Activated CD8-positive, alpha-beta memory T cell treated with anti-CD3 and anti-CD28 coated beads for 1 hour (primary cell): Measurements from ENCODE around the gene ACTR3.
"Not testable (repeated sequence)": the region's sequence is repeated elsewhere in the genome, so short reads cannot be mapped to it uniquely, and the experiment has no call there.

Source experiments
- DNase-seq, 2 donors: peaks; one replicate each; pipeline ENCODE4 v3.0.0-alpha.2; 2020; ENCODE audit warnings: low read depth in 1 of 2; ENCODE audit errors: extremely low read depth in 1 of 2

Gene ACTR3

DNA sequence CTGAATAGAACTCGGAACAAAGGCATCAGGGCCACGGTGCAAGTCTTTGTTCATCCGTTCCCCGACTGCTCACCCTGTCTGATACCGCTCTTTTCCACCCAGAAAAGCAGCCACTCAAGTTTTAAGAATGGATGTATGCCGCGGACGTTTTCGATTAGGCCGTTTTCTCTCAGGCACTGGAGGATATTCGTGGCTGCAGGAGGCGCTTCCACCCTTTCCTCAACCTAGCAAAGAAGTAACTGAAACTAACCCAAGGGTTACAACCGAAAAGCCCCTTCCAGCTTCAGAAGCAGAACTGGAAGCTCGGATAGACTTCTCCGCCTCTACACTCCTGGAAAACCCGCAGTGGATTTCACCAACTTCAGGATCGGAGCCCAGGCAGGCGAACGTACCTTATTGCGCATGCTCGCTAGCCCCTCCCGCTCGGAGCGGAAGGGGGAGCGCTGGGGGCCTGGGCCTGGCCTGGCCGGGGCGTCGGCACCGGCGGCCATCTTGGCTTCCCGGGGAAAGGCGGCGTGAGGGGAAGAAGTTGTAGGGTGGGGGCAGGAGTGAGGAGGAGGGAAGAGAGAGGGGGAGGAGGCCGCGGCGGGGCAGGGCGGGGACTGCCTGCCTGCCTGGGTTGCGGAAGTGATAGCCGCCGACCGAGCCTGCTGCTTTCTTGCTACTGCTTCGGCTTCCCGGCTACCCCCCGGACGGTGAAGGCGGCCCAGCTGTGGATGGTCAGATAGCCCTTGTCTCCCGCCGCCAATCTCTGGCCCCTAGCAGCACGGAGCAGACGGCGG is at the start of gene ACTR3:
Gene ACTR3 (plus strand): TSS at position 619 of the 782 bp plus-strand sequence. CDS start 191 bp downstream, outside the sequence.
- peak; percentile 95 to 96 for DNase-seq

DNA sequence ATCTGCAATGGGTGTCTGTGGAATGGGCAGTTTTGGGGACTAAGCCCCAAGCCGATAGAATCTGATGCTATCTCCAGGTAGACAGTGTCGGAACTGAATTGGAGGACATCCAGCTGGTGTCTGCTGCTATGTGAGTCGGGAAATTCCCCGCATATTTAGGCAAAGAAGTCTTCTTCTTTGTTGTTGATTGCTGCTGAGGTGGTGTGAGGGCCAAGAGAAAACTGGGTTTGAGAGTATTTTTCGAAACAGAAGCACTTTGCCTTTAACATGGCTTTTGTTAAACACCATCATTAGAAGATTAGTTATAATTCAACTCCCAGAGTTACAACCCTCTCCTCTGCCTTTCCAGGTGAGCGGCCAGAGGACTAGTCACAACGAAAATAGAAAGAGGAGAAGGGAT is 49.4 kb upstream of the ACTR3 start:
- DNase-seq, result no peak

DNA sequence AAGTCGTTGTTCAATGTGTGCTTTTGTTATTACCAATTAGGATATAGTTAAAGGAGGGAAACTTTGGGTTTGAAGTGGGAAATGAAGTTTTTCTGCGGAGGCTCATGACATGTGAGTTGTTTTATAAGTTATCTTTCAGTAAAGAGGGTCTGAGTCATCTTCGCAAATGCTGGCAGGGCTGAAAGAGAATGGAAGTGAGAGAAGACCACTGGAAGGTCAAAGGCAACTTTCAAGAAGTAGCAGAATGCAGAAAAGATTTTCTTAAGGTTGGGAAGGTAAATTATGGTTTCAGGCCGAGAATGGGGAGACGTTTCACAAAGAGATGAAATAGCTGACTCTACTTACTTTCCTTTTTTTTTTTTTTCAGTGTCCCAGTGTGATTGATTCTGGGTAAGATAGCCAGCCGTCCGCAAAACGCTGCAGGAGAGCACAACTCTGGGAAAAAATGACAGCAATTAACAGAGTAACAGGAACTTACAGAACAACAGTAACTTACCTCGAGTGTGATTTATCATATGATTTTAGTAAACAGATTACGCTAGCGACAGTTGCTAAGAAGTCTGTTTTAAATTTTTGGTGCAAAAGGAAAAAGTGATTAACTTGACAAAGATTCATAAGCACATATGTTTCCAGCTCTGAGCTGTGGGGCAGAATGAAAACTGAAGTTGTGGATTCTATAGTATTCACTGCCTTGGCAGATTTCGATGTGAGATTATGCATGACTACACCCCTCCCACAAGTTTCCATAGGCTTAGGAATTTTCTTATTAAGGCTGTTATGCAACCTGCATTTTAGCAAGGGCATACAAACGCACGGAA is 46.8 kb upstream of the ACTR3 start:
- DNase-seq, result no peak

DNA sequence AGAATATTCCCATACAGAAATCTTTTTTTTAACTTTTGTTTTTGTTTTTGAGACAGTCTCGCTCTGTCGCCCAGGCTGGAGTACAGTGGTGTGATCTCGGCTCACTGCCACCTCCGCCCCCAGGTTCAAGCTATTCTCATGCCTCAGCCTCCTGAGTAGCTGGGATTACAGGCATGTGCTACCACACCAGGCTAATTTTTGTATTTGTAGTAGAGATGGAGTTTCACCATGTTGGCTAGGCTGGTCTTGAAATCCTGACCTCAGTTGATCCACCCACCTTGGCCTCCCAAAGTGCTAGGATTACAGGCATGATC is 46.2 kb upstream of the ACTR3 start:
- DNase-seq, result not testable (repeated sequence)

DNA sequence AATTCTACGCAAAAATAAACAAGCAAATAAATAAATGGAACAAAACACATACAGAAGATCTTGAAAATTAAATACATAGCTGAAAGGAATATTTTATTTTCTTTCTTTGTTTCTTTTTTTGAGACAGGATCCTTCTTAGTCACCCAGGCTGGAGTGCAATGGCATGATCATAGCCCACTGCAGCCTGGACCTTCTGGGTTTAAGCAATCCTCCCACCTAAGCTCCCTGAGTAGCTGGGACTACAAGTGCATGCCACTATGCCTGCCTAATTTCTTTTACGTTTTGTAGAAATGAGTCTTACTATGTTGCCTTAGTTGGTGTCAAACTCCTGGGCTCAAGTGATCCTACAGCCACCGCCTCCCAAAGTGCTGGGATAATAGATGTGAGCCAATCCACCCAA is 44.6 kb upstream of the ACTR3 start:
- DNase-seq, result no peak

DNA sequence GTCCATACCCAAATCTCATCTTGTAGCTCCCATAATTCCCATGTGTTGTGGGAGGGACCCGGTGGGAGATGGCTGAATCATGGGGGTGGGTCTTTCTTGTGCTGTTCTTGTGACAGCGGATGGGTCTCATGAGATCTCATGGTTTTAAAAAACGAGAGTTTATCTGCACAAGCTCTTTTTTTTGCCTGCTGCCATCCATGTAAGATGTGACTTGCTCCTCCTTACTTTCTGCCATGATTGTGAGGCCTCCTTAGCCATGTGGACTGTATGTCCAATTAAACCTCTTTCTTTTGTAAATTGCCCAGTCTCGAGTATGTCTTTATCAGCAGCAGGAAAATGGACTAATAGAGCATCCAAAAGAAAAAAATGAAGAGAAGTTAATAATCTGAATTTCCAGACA is 44.1 kb upstream of the ACTR3 start:
- not testable (repeated sequence) for DNase-seq

DNA sequence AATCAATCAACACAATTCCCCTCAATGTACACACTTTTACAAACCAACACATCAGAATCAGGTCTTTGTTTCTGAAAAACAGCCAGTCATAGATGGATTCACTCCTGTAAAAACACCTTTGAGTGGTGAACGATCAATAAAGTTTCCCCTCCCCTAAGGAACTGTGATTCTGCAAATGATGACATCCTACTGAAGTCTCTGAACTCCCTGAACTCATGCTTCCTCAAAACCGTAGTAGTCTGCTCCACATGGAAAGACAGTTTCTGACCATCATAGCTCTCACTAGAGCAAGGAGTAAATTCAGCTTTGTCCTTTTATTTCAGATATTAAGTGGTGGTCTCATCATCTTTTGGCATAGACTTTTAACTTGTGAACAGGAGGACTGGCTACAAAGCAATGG is 43.5 kb upstream of the ACTR3 start:
- no peak for DNase-seq

DNA sequence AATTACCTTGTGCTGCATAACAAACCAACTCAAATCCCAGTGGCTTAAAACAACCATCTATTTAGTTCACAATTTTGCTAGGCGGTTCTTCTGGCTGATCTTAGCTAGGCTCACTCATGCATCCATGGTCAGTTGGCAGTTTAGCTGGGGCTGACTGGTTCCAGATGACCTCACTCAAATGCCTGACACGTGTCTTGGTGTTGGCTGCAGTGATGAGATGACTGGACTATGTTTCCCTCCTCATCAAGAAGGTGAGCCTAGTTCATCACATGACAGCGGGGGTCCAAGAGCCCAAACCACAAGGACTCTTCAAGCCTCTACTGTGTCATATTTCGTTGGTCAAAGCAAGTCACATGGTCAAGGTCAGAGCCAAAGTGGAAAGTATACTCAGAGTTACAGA is 42.7 kb upstream of the ACTR3 start:
- no peak for DNase-seq

DNA sequence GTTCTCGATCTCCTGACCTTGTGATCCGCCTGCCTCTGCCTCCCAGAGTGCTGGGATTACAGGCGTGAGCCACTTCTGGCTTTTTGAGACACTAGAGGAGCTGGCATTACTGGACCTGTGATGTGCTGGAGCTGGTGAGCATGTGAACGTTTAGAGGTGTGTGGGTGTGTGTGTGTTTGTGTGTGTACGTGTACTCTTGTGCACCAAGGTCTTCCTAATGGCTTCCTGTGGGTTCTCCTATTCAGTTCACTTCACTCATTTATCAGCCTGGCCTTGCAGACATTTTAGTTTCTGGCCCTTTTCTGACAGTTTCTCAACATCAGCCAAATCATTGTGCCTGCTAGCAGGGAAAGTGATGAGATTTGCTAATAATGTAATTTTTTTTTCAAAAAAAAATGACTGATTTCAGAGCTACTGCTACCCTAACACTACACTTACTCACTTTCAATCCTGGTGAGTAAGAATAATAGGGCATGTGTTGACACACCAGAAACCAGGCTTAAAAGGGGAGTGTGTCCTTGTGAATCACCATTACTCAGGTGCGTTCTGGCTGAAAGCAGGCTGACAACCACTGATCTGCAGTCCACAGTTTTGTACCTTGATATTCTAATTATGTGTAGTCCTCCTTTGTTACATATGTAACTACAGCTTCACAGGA is 41.0 kb upstream of the ACTR3 start:
- no peak for DNase-seq

DNA sequence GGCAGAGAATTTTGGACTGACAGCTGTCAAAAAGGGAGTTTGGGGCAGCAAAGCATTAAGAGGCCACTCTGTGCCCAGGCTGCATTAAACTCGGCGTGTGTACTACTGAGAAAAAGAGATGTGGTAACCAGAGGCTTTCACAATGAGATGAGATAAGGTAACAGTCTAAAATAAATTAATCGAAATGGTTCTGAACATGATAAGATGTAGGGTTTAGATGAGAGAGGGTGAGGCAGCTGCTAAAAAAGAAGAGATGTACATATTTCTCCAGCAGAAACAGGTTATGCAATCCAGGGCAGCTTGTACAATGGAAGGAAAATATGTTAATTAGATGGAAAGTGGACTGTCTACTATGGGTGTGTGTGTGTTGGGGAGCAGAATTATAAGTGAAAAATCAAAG is 39.2 kb upstream of the ACTR3 start:
- DNase-seq, result no peak

DNA sequence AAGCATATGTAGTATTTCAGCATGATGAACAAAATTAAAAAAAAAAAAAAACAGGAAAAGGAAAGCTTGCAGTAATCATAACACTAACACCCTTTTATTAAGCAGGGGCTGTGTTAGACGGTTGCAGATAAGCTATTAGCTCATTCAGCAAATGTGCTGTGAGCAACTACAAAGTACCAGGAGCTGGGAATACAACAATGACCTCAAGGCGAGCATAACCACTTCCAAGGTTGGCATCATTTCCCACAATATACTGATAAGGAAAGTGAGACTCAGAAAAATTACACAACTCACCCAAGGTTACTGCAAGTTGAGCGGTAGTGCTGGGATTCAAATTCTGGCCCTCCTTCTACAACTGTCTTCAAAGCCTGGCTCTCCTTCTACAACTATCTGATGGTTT is 38.2 kb upstream of the ACTR3 start:
- no peak for DNase-seq

DNA sequence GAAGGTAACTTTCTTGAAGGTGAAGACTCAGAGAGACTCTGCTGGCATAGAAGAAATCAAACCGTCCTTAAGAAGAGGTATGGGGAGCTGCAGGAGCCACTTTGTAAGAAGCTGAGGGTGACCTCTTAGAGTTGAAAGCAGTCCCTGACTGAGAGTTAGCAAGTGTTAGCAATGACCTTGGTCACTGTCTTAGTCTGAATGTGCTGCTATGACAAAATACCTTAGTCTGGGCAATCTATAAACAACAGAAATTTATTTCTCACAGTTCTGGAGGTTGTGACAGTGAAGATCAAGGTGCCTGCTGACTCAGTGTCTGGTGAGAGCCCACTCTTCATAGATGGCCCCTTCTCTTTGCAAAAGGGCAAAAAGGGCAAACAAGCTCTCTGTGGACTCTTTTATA is 35.7 kb upstream of the ACTR3 start:
- DNase-seq, result no peak

DNA sequence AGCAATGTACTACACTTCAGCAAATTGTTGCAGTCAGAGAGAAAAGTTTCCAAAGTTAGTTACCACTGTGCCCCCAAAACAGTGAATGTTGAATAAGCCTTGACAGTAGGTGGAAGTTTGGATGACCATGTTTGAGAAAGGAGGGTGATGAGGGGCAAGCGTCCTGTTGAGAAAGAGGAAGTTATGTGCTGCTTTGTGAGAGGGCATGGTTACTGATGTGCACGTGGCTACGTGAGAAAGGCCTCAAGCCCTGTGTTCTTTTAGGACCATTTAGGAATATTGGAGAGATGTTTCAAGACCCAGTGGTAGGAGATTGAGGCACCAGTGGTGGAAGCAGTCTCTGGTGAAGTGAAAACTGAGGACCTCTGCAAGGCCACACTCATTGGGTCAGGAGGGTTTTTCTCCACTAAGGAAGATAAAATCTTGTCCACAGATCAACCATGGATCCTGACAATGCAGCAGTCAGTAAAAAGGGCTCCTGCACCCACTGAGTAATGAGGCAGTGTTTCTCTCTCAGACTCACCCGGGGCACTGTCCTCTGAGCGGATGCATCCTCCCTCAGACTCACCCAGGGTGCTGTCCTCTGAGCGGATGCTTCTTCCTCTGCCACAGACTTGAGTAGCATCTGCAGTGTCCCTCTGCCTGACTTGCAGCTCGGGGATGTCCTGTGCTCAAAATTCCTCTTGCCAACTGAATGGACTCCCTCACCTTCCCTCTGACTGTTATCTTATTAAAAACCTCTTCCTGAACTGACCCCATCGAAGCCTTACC is 34.7 kb upstream of the ACTR3 start:
- DNase-seq, result no peak

DNA sequence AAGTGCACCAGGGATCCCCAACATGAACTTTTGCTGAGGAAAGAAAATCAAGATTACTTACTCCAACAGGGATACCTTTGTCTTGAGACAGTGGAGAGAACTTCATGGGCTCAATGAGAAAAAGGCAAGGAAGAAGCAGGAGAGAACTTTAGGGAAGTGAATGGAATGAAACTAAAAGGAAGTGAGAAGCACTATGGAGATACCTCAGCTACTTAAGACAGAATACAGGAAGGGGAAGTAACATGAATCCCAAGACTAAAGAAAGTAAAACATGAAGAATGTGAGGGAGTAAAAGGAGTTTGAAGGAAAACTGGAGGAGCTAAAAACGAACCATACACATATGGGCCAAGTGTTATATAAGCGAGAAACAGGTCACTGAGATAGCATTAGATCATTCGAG is 32.4 kb upstream of the ACTR3 start:
- no peak for DNase-seq

DNA sequence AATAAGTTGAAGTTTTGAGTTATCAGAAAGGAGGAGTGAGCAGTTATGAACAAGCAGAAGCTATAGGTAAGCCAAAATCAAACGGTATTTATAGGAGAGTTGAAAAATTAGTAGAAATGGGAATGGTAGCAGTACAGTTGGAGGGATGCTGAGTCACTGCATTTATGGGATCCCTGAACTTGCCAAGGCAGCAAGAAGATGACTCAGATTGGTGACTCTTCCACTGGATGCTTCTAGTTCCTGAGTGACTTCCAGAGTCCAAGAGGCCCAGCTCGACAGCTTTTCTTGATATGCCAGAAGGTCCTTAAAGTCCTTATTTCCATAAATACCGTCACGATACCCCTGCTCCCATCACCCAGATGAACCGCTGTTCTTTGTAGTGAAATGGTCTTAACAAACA is 31.1 kb upstream of the ACTR3 start:
- DNase-seq, result no peak

DNA sequence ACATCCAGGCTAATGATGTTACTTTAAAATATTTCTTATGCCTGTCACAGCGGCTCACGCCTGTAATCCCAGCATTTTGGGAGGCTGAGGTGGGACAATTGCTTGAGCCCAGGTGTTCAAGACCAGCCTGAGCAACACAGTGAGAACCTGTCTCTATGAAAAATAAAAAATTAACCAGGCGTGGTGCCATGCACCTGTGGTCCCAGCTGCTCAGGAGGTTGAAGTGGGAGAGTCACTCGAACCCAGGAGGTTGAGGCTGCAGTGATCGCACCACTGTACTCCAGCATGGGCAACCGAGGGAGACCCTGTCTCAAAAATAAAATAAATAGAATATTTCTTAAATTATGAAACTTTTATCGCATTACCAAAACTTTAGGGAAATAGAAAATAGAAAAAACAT is 28.1 kb upstream of the ACTR3 start:
- DNase-seq, result no peak

DNA sequence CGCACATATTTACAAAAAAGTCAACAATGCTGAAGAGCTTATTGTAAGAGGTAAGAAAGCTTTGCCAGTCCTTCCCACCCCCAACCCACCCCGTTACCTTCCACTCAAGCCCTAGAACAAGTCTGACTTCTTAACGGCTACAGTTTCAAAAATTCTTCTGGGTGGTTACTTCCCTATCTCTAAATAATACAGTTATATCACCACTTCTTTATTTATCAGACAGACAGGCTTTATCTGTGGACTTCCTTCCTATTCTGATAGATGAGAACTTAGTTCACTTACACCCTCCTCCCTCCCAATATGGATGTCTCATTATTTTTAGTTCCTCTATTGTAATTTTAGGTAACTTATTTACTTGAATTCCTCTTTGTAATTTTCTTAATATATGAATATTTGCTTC is 26.7 kb upstream of the ACTR3 start:
- DNase-seq, result no peak

DNA sequence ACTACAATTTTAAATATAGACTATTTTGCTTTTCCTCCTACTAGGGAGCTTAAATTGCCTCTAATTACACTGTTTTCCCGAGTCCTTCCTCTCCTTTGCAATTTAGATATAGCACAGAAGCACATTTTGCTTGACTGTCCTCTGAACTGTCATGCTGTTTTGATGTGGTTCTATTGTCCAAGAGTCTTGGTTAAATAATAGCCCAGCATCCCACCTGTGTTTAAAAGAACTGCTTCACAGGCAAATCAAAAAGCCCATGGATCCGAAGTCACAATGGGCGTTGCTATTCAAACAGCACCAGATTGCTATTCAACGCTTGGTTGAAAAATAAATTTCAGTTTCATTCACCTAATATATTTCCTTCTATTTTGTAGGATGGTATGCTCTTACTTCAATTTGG is 22.3 kb upstream of the ACTR3 start:
- DNase-seq, result no peak

DNA sequence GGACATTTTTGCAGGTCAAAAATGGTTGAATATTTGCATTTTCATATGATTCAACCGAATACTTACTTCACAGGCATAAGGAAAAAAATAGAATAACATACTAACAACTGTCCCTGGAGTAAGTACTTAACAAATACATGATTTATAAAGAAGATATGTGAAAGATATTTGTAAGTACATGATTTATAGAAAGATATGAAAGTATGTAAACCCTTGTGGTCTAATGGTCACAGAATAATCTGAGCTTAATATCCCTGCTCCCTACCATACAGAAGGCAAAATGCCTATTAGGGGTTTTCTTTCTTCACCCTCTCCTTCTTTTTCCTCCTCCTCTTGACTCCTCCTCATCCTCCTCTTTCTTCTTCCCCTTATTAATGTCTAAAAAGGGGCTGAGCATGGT is 20.6 kb upstream of the ACTR3 start:
- DNase-seq, result no peak

DNA sequence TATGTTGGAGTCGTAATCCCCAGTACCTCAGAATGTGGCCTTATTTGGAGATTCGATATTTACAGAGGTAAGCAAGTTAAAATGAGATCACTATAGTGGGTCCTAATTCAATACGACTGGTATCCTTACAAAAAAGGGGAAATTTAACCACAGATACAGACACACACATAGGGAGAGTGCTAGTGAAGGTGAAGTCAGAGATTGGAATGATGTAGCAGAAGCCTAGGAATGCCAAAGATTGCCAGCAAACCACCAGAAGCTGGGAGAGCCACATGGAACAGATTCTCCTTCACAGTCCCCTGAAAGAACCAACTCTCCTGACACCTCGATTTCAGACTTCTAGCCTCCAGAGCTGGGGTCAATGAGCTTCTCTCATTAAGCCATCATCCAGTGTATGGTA is 17.7 kb upstream of the ACTR3 start:
- DNase-seq, result no peak

DNA sequence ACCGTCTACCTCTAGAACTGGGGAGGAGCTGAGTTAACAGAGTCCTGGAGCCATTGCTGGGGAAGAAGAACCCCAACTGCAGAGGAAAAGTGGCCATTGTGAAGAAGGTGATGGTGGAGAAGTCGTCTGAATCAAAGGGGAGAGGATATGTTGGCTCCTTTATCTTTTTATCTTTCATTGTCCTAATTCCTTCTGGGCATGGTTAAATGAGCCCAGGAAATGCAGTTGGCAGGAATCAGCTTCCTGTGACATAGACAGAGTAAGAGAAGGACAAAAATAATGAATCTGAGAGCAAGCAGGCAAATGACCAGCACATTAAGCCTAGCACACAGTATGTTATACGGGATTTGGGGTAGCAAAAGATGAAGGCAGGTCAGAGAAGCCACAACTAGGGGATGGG is 16.0 kb upstream of the ACTR3 start:
- no peak for DNase-seq
